HepG2 (cell line): ENCODE measurements around the gene SCNM1. TPM values are rescaled to one million over a fixed set of nuclear protein-coding genes. Genes with fewer than 3 reads are reported as not detected.

Experiments used
- DNMT1 ChIP-seq: sonication (generic); formaldehyde crosslinking; IDR thresholded peaks from 2 replicates; pipeline ENCODE4 v1.5.1; 2020; ENCODE audit warnings: mild to moderate bottlenecking, missing genetic modification reagents
- ELF3 ChIP-seq: IDR thresholded peaks from 2 replicates; pipeline ENCODE4 v1.6.1; 2016; ENCODE audit warnings: missing genetic modification reagents, missing compliant biosample characterization
- GTF2F1 ChIP-seq: fragments of 150-350 bp; IDR thresholded peaks from 2 replicates; pipeline ENCODE4 v1.6.1; 2014; ENCODE audit warnings: low read length
- GZF1 ChIP-seq: sonication (generic); formaldehyde crosslinking; IDR thresholded peaks from 2 replicates; pipeline ENCODE4 v1.5.1; 2020; ENCODE audit warnings: mild to moderate bottlenecking, missing genetic modification reagents
- KDM2A ChIP-seq: sonication (generic); formaldehyde crosslinking; IDR thresholded peaks from 2 replicates; pipeline ENCODE4 v1.4.0; 2020; ENCODE audit warnings: low read depth, missing genetic modification reagents, borderline replicate concordance
- MTF1 ChIP-seq: sonication (generic); formaldehyde crosslinking; IDR thresholded peaks from 2 replicates; pipeline ENCODE4 v1.5.0; 2020; ENCODE audit warnings: missing genetic modification reagents
- NR3C1 ChIP-seq: sonication (generic); formaldehyde crosslinking; IDR thresholded peaks from 2 replicates; pipeline ENCODE4 v1.4.0; 2020; ENCODE audit warnings: missing genetic modification reagents
- RBFOX2 ChIP-seq: fragments of 200-400 bp; formaldehyde crosslinking; IDR thresholded peaks from 2 replicates; pipeline ENCODE4 v1.6.1; 2017; ENCODE audit warnings: low read depth, mild to moderate bottlenecking, low read length
- SETDB1 ChIP-seq: sonication (generic); formaldehyde crosslinking; IDR thresholded peaks from 2 replicates; pipeline ENCODE4 v1.5.1; 2020; ENCODE audit warnings: missing genetic modification reagents, mild to moderate bottlenecking, borderline replicate concordance
- SRSF1 ChIP-seq: fragments of 200-400 bp; formaldehyde crosslinking; optimal IDR thresholded peaks from 2 replicates; pipeline ENCODE3; 2017; ENCODE audit warnings: mild to moderate bottlenecking, low read depth, low read length, moderate library complexity
- TBX3 ChIP-seq: fragments of 450-650 bp; IDR thresholded peaks from 2 replicates; pipeline ENCODE4 v1.6.1; 2017; ENCODE audit warnings: antibody characterized with exemption, mild to moderate bottlenecking, inconsistent platforms, borderline replicate concordance
- TOE1 ChIP-seq: sonication (generic); formaldehyde crosslinking; IDR thresholded peaks from 2 replicates; pipeline ENCODE4 v1.4.0; 2020; ENCODE audit warnings: mild to moderate bottlenecking, missing genetic modification reagents
- ZNF329 ChIP-seq: sonication (generic); formaldehyde crosslinking; IDR thresholded peaks from 2 replicates; pipeline ENCODE4 v1.9.0; 2021; ENCODE audit warnings: low read depth, mild to moderate bottlenecking, missing genetic modification reagents
- polyA plus RNA-seq, 8 experiments: library from polyadenylated mRNA; depleted of rRNA in 3 of 8; stranded (reverse) in 7 of 8; unstranded in 1 of 8; fragments of >200 nt; fragmentation: Illumina TruSeq in 4 of 8; extraction: Trizol in 4 of 8; gene quantifications; 2 replicates each; pipeline versions ENCODE4 v1.2.1 to v1.2.3, GENCODE V29; 2011 to 2016; ENCODE audit warnings: low read depth in 4 of 8, missing spikeins in 1 of 8, mixed read lengths in 1 of 8; ENCODE audit not compliant: insufficient read depth in 1 of 8
- total RNA-seq, 5 experiments: library from RNA; depleted of rRNA; stranded (reverse); fragments of >200 nt; fragmentation: Illumina TruSeq; extraction: Trizol; gene quantifications; 2 replicates each; pipeline ENCODE4 v1.2.3, GENCODE V29; 2016; ENCODE audit warnings: low read depth in 1 of 5
- TF ChIP-seq, protein P1 (sequence below): sonication (generic); formaldehyde crosslinking; IDR thresholded peaks from 2 replicates; pipeline ENCODE4 v1.4.0; 2020; ENCODE audit warnings: mild to moderate bottlenecking, missing genetic modification reagents, borderline replicate concordance
- TF ChIP-seq, protein P2 (sequence below): IDR thresholded peaks from 2 replicates; pipeline ENCODE4 v1.6.1; 2016; ENCODE audit warnings: missing compliant biosample characterization, missing genetic modification reagents, borderline replicate concordance
- TF ChIP-seq, protein P3 (sequence below): sonication (generic); formaldehyde crosslinking; IDR thresholded peaks from 2 replicates; pipeline ENCODE4 v1.5.0; 2020; ENCODE audit warnings: missing genetic modification reagents, mild to moderate bottlenecking, borderline replicate concordance
- TF ChIP-seq, protein P4 (sequence below): sonication (generic); formaldehyde crosslinking; IDR thresholded peaks from 2 replicates; pipeline ENCODE4 v1.5.1; 2020; ENCODE audit warnings: mild to moderate bottlenecking, missing genetic modification reagents
- TF ChIP-seq, protein P5 (sequence below): sonication (generic); formaldehyde crosslinking; IDR thresholded peaks from 2 replicates; pipeline ENCODE4 v1.8.1; 2023; ENCODE audit warnings: missing genetic modification reagents, mild to moderate bottlenecking, borderline replicate concordance

The SCNM1 gene
- total and polyA plus RNA-seq, 2 of the 13 experiments (the other 11 are each of a cell fraction or from before 2014, with no cell fraction given) = 16.3 to 31.5 TPM

DNA sequence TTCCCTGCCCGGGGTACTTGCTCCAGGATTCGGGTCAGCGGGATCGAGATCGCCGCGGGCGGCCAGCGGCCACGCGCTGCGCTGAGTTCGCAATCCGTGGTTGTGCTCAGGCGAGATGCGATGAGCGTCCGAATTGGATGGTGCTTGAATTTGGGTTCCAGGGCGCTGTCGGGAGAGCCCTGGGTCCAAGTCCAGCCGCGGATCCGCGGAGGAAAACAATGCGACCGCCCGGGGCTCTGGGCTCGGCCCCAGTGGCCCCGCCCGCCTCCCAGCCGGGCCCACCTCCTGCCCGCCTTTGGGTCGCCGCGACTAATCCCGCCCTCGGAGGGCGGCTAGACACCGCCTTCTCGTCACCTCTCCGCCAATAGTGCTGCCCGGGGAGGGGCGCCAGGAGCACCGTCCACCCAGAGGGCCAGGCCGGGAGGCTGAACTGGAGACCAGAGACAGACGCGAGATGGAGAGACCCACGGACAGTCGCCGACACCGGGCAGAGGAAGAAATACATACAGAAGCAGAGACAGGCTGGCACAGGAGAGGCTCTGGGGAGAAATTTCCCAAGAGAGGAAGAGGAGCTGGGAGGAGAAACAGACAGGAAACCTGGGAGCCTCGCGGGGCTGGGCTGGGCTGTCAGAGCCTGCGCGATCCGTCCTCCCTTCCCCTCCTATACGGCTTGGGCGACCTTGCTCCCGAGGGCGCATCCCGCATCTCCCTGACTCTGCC lies 19.4 kb upstream of the SCNM1 start, which contains the start of gene SEMA6C (continued):
- TF ChIP-seq, protein P1, sequence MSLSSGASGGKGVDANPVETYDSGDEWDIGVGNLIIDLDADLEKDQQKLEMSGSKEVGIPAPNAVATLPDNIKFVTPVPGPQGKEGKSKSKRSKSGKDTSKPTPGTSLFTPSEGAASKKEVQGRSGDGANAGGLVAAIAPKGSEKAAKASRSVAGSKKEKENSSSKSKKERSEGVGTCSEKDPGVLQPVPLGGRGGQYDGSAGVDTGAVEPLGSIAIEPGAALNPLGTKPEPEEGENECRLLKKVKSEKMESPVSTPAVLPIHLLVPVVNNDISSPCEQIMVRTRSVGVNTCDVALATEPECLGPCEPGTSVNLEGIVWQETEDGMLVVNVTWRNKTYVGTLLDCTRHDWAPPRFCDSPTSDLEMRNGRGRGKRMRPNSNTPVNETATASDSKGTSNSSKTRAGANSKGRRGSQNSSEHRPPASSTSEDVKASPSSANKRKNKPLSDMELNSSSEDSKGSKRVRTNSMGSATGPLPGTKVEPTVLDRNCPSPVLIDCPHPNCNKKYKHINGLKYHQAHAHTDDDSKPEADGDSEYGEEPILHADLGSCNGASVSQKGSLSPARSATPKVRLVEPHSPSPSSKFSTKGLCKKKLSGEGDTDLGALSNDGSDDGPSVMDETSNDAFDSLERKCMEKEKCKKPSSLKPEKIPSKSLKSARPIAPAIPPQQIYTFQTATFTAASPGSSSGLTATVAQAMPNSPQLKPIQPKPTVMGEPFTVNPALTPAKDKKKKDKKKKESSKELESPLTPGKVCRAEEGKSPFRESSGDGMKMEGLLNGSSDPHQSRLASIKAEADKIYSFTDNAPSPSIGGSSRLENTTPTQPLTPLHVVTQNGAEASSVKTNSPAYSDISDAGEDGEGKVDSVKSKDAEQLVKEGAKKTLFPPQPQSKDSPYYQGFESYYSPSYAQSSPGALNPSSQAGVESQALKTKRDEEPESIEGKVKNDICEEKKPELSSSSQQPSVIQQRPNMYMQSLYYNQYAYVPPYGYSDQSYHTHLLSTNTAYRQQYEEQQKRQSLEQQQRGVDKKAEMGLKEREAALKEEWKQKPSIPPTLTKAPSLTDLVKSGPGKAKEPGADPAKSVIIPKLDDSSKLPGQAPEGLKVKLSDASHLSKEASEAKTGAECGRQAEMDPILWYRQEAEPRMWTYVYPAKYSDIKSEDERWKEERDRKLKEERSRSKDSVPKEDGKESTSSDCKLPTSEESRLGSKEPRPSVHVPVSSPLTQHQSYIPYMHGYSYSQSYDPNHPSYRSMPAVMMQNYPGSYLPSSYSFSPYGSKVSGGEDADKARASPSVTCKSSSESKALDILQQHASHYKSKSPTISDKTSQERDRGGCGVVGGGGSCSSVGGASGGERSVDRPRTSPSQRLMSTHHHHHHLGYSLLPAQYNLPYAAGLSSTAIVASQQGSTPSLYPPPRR (CRISPR knock-in tag) = no peak
- TF ChIP-seq MTF1 (CRISPR knock-in tag) = no peak
- TF ChIP-seq KDM2A (CRISPR knock-in tag) = peak; percentile 71
- TF ChIP-seq SETDB1 (CRISPR knock-in tag) = no peak
- TF ChIP-seq, protein P2, sequence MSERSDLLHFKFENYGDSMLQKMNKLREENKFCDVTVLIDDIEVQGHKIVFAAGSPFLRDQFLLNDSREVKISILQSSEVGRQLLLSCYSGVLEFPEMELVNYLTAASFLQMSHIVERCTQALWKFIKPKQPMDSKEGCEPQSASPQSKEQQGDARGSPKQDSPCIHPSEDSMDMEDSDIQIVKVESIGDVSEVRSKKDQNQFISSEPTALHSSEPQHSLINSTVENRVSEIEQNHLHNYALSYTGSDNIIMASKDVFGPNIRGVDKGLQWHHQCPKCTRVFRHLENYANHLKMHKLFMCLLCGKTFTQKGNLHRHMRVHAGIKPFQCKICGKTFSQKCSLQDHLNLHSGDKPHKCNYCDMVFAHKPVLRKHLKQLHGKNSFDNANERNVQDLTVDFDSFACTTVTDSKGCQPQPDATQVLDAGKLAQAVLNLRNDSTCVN = peak; percentile 37; the same call in 1 of the 2 replicates
- no peak for TF ChIP-seq NR3C1 (CRISPR knock-in tag)
- TF ChIP-seq SRSF1 = no peak
- no peak for TF ChIP-seq GZF1
- TF ChIP-seq TBX3 = no peak
- TF ChIP-seq, protein P3, sequence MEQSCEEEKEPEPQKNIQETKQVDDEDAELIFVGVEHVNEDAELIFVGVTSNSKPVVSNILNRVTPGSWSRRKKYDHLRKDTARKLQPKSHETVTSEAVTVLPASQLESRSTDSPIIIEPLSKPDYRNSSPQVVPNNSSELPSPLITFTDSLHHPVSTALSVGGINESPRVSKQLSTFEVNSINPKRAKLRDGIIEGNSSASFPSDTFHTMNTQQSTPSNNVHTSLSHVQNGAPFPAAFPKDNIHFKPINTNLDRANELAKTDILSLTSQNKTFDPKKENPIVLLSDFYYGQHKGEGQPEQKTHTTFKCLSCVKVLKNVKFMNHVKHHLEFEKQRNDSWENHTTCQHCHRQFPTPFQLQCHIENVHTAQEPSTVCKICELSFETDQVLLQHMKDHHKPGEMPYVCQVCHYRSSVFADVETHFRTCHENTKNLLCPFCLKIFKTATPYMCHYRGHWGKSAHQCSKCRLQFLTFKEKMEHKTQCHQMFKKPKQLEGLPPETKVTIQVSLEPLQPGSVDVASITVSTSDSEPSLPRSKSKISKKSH (CRISPR knock-in tag) = no peak; the same call in 1 of the 2 replicates
- TF ChIP-seq DNMT1 (CRISPR knock-in tag) = no peak; the same call in 1 of the 2 replicates
- TF ChIP-seq, protein P4, sequence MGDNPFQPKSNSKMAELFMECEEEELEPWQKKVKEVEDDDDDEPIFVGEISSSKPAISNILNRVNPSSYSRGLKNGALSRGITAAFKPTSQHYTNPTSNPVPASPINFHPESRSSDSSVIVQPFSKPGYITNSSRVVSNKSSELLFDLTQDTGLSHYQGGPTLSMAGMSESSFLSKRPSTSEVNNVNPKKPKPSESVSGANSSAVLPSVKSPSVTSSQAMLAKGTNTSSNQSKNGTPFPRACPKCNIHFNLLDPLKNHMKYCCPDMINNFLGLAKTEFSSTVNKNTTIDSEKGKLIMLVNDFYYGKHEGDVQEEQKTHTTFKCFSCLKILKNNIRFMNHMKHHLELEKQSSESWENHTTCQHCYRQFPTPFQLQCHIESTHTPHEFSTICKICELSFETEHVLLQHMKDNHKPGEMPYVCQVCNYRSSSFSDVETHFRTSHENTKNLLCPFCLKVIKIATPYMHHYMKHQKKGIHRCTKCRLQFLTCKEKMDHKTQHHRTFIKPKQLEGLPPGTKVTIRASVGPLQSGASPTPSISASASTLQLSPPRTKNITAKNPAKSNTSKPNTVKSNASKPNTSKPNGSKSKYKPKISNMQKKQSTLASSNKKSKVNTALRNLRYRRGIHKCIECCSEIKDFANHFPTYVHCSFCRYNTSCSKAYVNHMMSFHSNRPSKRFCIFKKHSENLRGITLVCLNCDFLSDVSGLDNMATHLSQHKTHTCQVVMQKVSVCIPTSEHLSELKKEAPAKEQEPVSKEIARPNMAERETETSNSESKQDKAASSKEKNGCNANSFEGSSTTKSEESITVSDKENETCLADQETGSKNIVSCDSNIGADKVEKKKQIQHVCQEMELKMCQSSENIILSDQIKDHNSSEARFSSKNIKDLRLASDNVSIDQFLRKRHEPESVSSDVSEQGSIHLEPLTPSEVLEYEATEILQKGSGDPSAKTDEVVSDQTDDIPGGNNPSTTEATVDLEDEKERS = peak; percentile 41; the same call in 1 of the 2 replicates
- TF ChIP-seq GTF2F1 = no peak
- TF ChIP-seq, protein P5, sequence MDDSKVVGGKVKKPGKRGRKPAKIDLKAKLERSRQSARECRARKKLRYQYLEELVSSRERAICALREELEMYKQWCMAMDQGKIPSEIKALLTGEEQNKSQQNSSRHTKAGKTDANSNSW = no peak
- no peak; the same call in 1 of the 2 replicates for TF ChIP-seq ELF3
- TF ChIP-seq TOE1 (CRISPR knock-in tag) = no peak
- TF ChIP-seq ZNF329 (CRISPR knock-in tag) = no peak; the same call in 1 of the 2 replicates
- peak; percentile 78 for TF ChIP-seq RBFOX2
